MCF 10A (cell line): Measurements from ENCODE around the gene CNN1. TPM values are rescaled to one million over a fixed set of nuclear protein-coding genes. Genes with fewer than 3 reads are reported as not detected.
A peak's percentile ranks its signal among the peaks of the same experiment; 100 is the strongest.

Experiments used
- BruUV-seq: library from RNA; stranded (reverse); fragments of 400-500 nt; replicated peaks from 2 replicates; lab custom pipeline; 2021; lab: Mats Ljungman, UMichigan
- CTCF ChIA-PET: fragments of 300-600 bp; sonication (Branson Sonifier 250); formaldehyde crosslinking; extraction: SDS; loops from one replicate; lab custom pipeline; 2021; ENCODE audit warnings: antibody characterized with exemption, inconsistent platforms; lab: Yijun Ruan, JAX
- POLR2A ChIA-PET: fragments of 300-600, 350-650 bp; sonication (Branson Sonifier 250); formaldehyde crosslinking; extraction: SDS; loops from one replicate; lab custom pipeline; 2020; ENCODE audit warnings: antibody characterized with exemption, inconsistent platforms; lab: Yijun Ruan, JAX
- DNase-seq: peaks from one replicate; pipeline ENCODE4 v3.0.0-alpha.2; 2018; ENCODE audit not compliant: unreplicated experiment
- H3K27ac Mint-ChIP-seq: one replicate; pipeline ENCODE4 v1.8.0; 2022; ENCODE audit warnings: mild to moderate bottlenecking, low read depth, mixed read lengths; ENCODE audit not compliant: unreplicated experiment
- H3K27me3 Mint-ChIP-seq: one replicate; pipeline ENCODE4 v1.8.0; 2022; ENCODE audit warnings: mixed read lengths; ENCODE audit not compliant: insufficient read depth, unreplicated experiment
- H3K36me3 Mint-ChIP-seq: one replicate; pipeline ENCODE4 v1.8.0; 2022; ENCODE audit warnings: mild to moderate bottlenecking, moderate library complexity, mixed read lengths; ENCODE audit not compliant: insufficient read depth, unreplicated experiment
- H3K4me1 Mint-ChIP-seq: one replicate; pipeline ENCODE4 v1.8.0; 2022; ENCODE audit warnings: mixed read lengths; ENCODE audit not compliant: insufficient read depth, unreplicated experiment
- H3K4me3 Mint-ChIP-seq: one replicate; pipeline ENCODE4 v1.8.0; 2022; ENCODE audit warnings: mild to moderate bottlenecking, moderate library complexity, mixed read lengths; ENCODE audit not compliant: unreplicated experiment
- H3K9me3 Mint-ChIP-seq: one replicate; pipeline ENCODE4 v1.8.0; 2022; ENCODE audit warnings: mixed read lengths; ENCODE audit not compliant: unreplicated experiment
- CTCF ChIP-seq: fragments of 200-600 bp; IDR thresholded peaks from one replicate; pipeline ENCODE4 v1.8.0; 2022; ENCODE audit warnings: antibody characterized with exemption, mild to moderate bottlenecking; ENCODE audit not compliant: unreplicated experiment
- intact Hi-C: fragments of 100-400 bp; cut with micrococcal nuclease; formaldehyde crosslinking; loops from 2 replicates; pipeline ENCODE4 v1.14.1; 2022
- total RNA-seq: library from RNA; stranded (reverse); gene quantifications from 2 replicates; pipeline ENCODE4 v1.2.3, GENCODE V29; 2022

Gene CNN1
- total RNA-seq, 1 experiment from 2014 or later, result not detected

GRCh38 chr19:11504502-11505031 lies 34.1 kb upstream of the CNN1 start:
- no peaks in the 10 kb centered on the region for H3K27me3 Mint-ChIP-seq
- H3K4me1 Mint-ChIP-seq, result peaks cover 20% of the 10 kb centered on the region
- ChIA-PET POLR2A (interaction anchor here (1.0 to 1.4 kb wide), 2 partner anchors 14 to 24 kb away, joined by 3 read pairs; partner anchors contain the start of gene ECSIT), CTCF (no interaction called here)
- peak overlapping the region; percentile 81 for H3K4me3 Mint-ChIP-seq
- H3K36me3 Mint-ChIP-seq, result peaks cover 12% of the 10 kb centered on the region
- no peak for TF ChIP-seq CTCF
- intact Hi-C loops, result loop anchor here (1.0 kb wide), 1 partner anchor 25 kb away; the partner anchor contains the start of gene ECSIT
- BruUV-seq, result TSS peak; percentile 33
- no peaks in the 10 kb centered on the region for H3K9me3 Mint-ChIP-seq
- peak overlapping the region; percentile 85 for H3K27ac Mint-ChIP-seq
- no peak for DNase-seq

- peak overlapping the region; percentile 85 for H3K27ac Mint-ChIP-seq
- peak; percentile 96 for DNase-seq
- CTCF ChIA-PET, result no interaction called here
- no peaks in the 10 kb centered on the region for H3K27me3 Mint-ChIP-seq
- BruUV-seq, result no TSS peak
- intact Hi-C loops, result loop anchor here (1.0 kb wide), 1 partner anchor 24 kb away; the partner anchor contains the start of gene ECSIT
- H3K4me3 Mint-ChIP-seq, result peak overlapping the region; percentile 81
- POLR2A ChIA-PET, result interaction anchor here (0.6 to 1.0 kb wide), 3 partner anchors 24 to 631 kb away, joined by 3 to 4 read pairs (median 3); partner anchors contain the start of gene ECSIT
- H3K36me3 Mint-ChIP-seq, result peaks cover 12% of the 10 kb centered on the region
- no peaks in the 10 kb centered on the region for H3K9me3 Mint-ChIP-seq
- no peak for TF ChIP-seq CTCF
- peaks cover 20% of the 10 kb centered on the region for H3K4me1 Mint-ChIP-seq
These were observed 33.6 kb upstream of the CNN1 start for GRCh38 chr19:11505032-11505503.

GRCh38 chr19:11505504-11506100 lies 33.0 kb upstream of the CNN1 start, which contains the start of gene ZNF653:
Gene ZNF653, minus strand, starts transcription at chr19:11505839. Its CDS starts 53 bp downstream, at chr19:11505786.
- H3K4me1 Mint-ChIP-seq, result peaks cover 20% of the 10 kb centered on the region
- no peak for TF ChIP-seq CTCF
- intact Hi-C loops, result loop anchor here (1.0 kb wide), 1 partner anchor 24 kb away; the partner anchor contains the start of gene ECSIT
- DNase-seq, result peak; percentile 96
- POLR2A ChIA-PET, result interaction anchor here (0.6 to 1.0 kb wide), 6 partner anchors 22 to 631 kb away, joined by 3 to 4 read pairs (median 3); partner anchors contain the start of genes ECSIT and ELOF1
- TSS peak; percentile 45 for BruUV-seq
- CTCF ChIA-PET, result no interaction called here
- H3K4me3 Mint-ChIP-seq, result peak within 1 kb of the TSS; percentile 81
- H3K36me3 Mint-ChIP-seq, result peaks cover 12% of the 10 kb centered on the region
- H3K27ac Mint-ChIP-seq, result peak within 1 kb of the TSS; percentile 85
- no peaks in the 10 kb centered on the region for H3K9me3 Mint-ChIP-seq
- H3K27me3 Mint-ChIP-seq, result no peaks in the 10 kb centered on the region

- no peak for TF ChIP-seq CTCF
- H3K9me3 Mint-ChIP-seq, result no peaks in the 10 kb centered on the region
- BruUV-seq, result no TSS peak
- CTCF ChIA-PET, result no interaction called here
- H3K27me3 Mint-ChIP-seq, result no peaks in the 10 kb centered on the region
- peak overlapping the region; percentile 81 for H3K4me3 Mint-ChIP-seq
- intact Hi-C loops, result no loop called here
- peaks cover 14% of the 10 kb centered on the region for H3K36me3 Mint-ChIP-seq
- peak overlapping the region; percentile 85 for H3K27ac Mint-ChIP-seq
- DNase-seq, result no peak
- peaks cover 20% of the 10 kb centered on the region for H3K4me1 Mint-ChIP-seq
- POLR2A ChIA-PET, result interaction anchor here (0.6 to 1.1 kb wide), 5 partner anchors 17 to 98 kb away, joined by 3 to 4 read pairs (median 3); partner anchors contain the start of genes ECSIT and ELOF1
These were observed 32.5 kb upstream of the CNN1 start for GRCh38 chr19:11506101-11506555.
